H1 (cell line): ENCODE results near the gene ASTL. TPM values are rescaled to one million over a fixed set of nuclear protein-coding genes. Genes with fewer than 3 reads are reported as not detected.

Experiments
- CTCF ChIA-PET: fragments of 300-600 bp; sonication (Branson Sonifier 250); formaldehyde crosslinking; loops from one replicate; lab custom pipeline; 2021; ENCODE audit not compliant: partially characterized antibody; lab: Charles Lee
- POLR2A ChIA-PET: fragments of 300-600 bp; sonication (Branson Sonifier 250); formaldehyde crosslinking; loops from one replicate; lab custom pipeline; 2021; ENCODE audit warnings: inconsistent platforms; ENCODE audit not compliant: partially characterized antibody; lab: Charles Lee
- DNase-seq, 2 experiments: peaks; one replicate each; pipeline versions ENCODE4 v3.0.0 to v3.0.0-alpha.2; 2010 to 2022; ENCODE audit warnings: low spot score in 2 of 2, low read depth in 1 of 2, mixed read lengths in 1 of 2
- FAIRE-seq: peaks from 2 replicates; lab custom pipeline; 2011; peaks lifted over from hg19 to GRCh38; lab: Jason Lieb, UNC
- H2AFZ ChIP-seq: 2 replicates; pipeline ENCODE4 v1.8.1; 2012; ENCODE audit warnings: low read length, inconsistent platforms
- H2AK5ac ChIP-seq: 2 replicates; pipeline ENCODE4 v1.6.1; 2013; ENCODE audit warnings: low read depth, low read length
- H2BK120ac ChIP-seq: replicated peaks from 2 replicates; pipeline ENCODE3; 2013; ENCODE audit warnings: low read depth, low read length, inconsistent platforms
- H2BK12ac ChIP-seq: 2 replicates; pipeline ENCODE4 v1.6.1; 2013; ENCODE audit warnings: low read depth, low read length
- H2BK15ac ChIP-seq: 2 replicates; pipeline ENCODE4 v1.6.1; 2013; ENCODE audit warnings: low read length
- H2BK20ac ChIP-seq: 2 replicates; pipeline ENCODE4 v1.6.1; 2013; ENCODE audit warnings: low read length
- H2BK5ac ChIP-seq: 2 replicates; pipeline ENCODE4 v1.6.1; 2013; ENCODE audit warnings: low read depth, low read length
- H3K14ac ChIP-seq: 2 replicates; pipeline ENCODE4 v1.6.1; 2013; ENCODE audit warnings: inconsistent platforms; ENCODE audit not compliant: insufficient read length
- H3K18ac ChIP-seq: 2 replicates; pipeline ENCODE4 v1.6.1; 2013; ENCODE audit warnings: low read length; ENCODE audit errors: extremely low read depth
- H3K23ac ChIP-seq: 2 replicates; pipeline ENCODE4 v1.6.1; 2013; ENCODE audit warnings: inconsistent platforms; ENCODE audit not compliant: insufficient read length
- H3K23me2 ChIP-seq: 2 replicates; pipeline ENCODE4 v1.6.1; 2013; ENCODE audit warnings: low read depth, low read length
- H3K27ac ChIP-seq: 2 replicates; pipeline ENCODE4 v1.6.1; 2011; ENCODE audit warnings: low read depth, low read length, inconsistent platforms
- H3K27me3 ChIP-seq, 4 experiments: replicated peaks in 1 of 4; 1 replicate in 1 of 4; 2 replicates in 3 of 4; pipeline versions ENCODE4 v1.6.1 to v1.8.1; 2011 to 2013; ENCODE audit warnings: low read length in 3 of 4, mild to moderate bottlenecking in 3 of 4, inconsistent platforms in 2 of 4, mixed read lengths in 2 of 4, moderate library complexity in 1 of 4; ENCODE audit not compliant: control insufficient read depth in 3 of 4, insufficient read depth in 3 of 4; ENCODE audit errors: extremely low read depth in 1 of 4
- H3K36me3 ChIP-seq, 4 experiments: 2 replicates each; pipeline versions ENCODE4 v1.6.1 to v1.8.1; 2011 to 2013; ENCODE audit warnings: mild to moderate bottlenecking in 4 of 4, low read length in 3 of 4, moderate library complexity in 2 of 4, control low read depth in 1 of 4, inconsistent platforms in 1 of 4; ENCODE audit not compliant: insufficient read depth in 4 of 4, control insufficient read depth in 2 of 4
- H3K4ac ChIP-seq: replicated peaks from 2 replicates; pipeline ENCODE3; 2013; ENCODE audit warnings: low read length, low read depth, mixed read lengths, inconsistent platforms; ENCODE audit not compliant: insufficient read length
- H3K4me1 ChIP-seq, 4 experiments: replicated peaks in 1 of 4; 1 replicate in 1 of 4; 2 replicates in 3 of 4; pipeline versions ENCODE4 v1.6.1 to v1.8.1; 2011 to 2013; ENCODE audit warnings: low read length in 3 of 4, inconsistent platforms in 2 of 4, mixed read lengths in 1 of 4; ENCODE audit not compliant: insufficient read depth in 4 of 4, control insufficient read depth in 3 of 4
- H3K4me2 ChIP-seq, 2 experiments: 2 replicates each; pipeline versions ENCODE4 v1.6.1 to v1.8.1; 2011 to 2013; ENCODE audit warnings: low read depth in 2 of 2, low read length in 2 of 2, control low read depth in 1 of 2, inconsistent platforms in 1 of 2, mild to moderate bottlenecking in 1 of 2; ENCODE audit not compliant: insufficient read depth in 1 of 2
- H3K4me3 ChIP-seq, 4 experiments: fragments of 200-600, 300-600 bp in 1 of 4; sonication (generic), shearing (Covaris generic), sonication (Bioruptor Twin) in 1 of 4; 2 replicates each; pipeline versions ENCODE4 v1.5.1 to v1.8.1; 2011 to 2016; ENCODE audit warnings: low read length in 4 of 4, low read depth in 3 of 4, control low read depth in 2 of 4, inconsistent platforms in 2 of 4, mild to moderate bottlenecking in 2 of 4, mixed read lengths in 1 of 4, moderate library complexity in 1 of 4; ENCODE audit not compliant: insufficient read depth in 2 of 4; ENCODE audit errors: extremely low read depth in 1 of 4
- H3K56ac ChIP-seq: replicated peaks from 2 replicates; pipeline ENCODE3; 2013; ENCODE audit warnings: low read depth, mild to moderate bottlenecking, mixed read lengths, low read length, inconsistent platforms; ENCODE audit not compliant: insufficient read length
- H3K79me1 ChIP-seq: 2 replicates; pipeline ENCODE4 v1.6.1; 2013; ENCODE audit warnings: low read depth, low read length, control low read depth
- H3K79me2 ChIP-seq, 2 experiments: 2 replicates each; pipeline versions ENCODE4 v1.6.1 to v1.8.1; 2012 to 2013; ENCODE audit warnings: low read length in 2 of 2, mild to moderate bottlenecking in 2 of 2, inconsistent platforms in 1 of 2; ENCODE audit not compliant: insufficient read depth in 2 of 2, control insufficient read depth in 1 of 2
- H3K9ac ChIP-seq, 4 experiments: replicated peaks in 1 of 4; 1 replicate in 1 of 4; 2 replicates in 3 of 4; pipeline versions ENCODE4 v1.6.1 to v1.8.1; 2011 to 2013; ENCODE audit warnings: low read depth in 3 of 4, low read length in 3 of 4, control low read depth in 2 of 4, mild to moderate bottlenecking in 2 of 4, moderate library complexity in 2 of 4, inconsistent platforms in 1 of 4; ENCODE audit errors: extremely low read depth in 1 of 4
- H3K9me3 ChIP-seq, 2 experiments: 2 replicates each; pipeline versions ENCODE4 v1.6.1 to v1.8.1; 2012 to 2013; ENCODE audit warnings: mild to moderate bottlenecking in 2 of 2, moderate library complexity in 2 of 2, control low read depth in 1 of 2, inconsistent platforms in 1 of 2, low read depth in 1 of 2, low read length in 1 of 2, mixed read lengths in 1 of 2; ENCODE audit not compliant: insufficient read depth in 2 of 2
- H4K20me1 ChIP-seq, 2 experiments: replicated peaks in 1 of 2; 2 replicates each; pipeline versions ENCODE3 to v1.8.1; 2011 to 2013; ENCODE audit warnings: inconsistent platforms in 2 of 2, low read length in 2 of 2, mild to moderate bottlenecking in 1 of 2; ENCODE audit not compliant: insufficient read depth in 2 of 2, control insufficient read depth in 1 of 2
- H4K5ac ChIP-seq: 2 replicates; pipeline ENCODE4 v1.6.1; 2013; ENCODE audit warnings: low read length, low read depth, mixed read lengths, inconsistent platforms; ENCODE audit not compliant: insufficient read length
- H4K8ac ChIP-seq: 2 replicates; pipeline ENCODE4 v1.8.0; 2013; ENCODE audit warnings: mild to moderate bottlenecking, moderate library complexity, low read length, inconsistent platforms; ENCODE audit not compliant: insufficient read depth; ENCODE audit errors: extremely low read depth
- H4K91ac ChIP-seq: replicated peaks from 2 replicates; pipeline ENCODE3; 2013; ENCODE audit warnings: low read length, mixed read lengths, inconsistent platforms; ENCODE audit not compliant: insufficient read length
- CTBP2 ChIP-seq: IDR thresholded peaks from 2 replicates; pipeline ENCODE4 v1.7.0; 2011; ENCODE audit warnings: borderline replicate concordance, mild to moderate bottlenecking, moderate library complexity, mixed read lengths, low read length; ENCODE audit not compliant: insufficient read depth, insufficient read length
- EGR1 ChIP-seq: IDR thresholded peaks from 2 replicates; pipeline ENCODE4 v1.6.1; 2011; ENCODE audit warnings: low read depth, low read length, borderline replicate concordance
- KDM1A ChIP-seq: fragments of 200-600, 300-600 bp; sonication (generic); IDR thresholded peaks from 2 replicates; pipeline ENCODE4 v1.7.1; 2016; ENCODE audit warnings: mild to moderate bottlenecking, low read length, borderline replicate concordance
- KDM4A ChIP-seq: IDR thresholded peaks from one replicate; pipeline ENCODE4 v1.7.1; 2012; ENCODE audit warnings: low read depth, mild to moderate bottlenecking, moderate library complexity, low read length, inconsistent platforms; ENCODE audit not compliant: severe bottlenecking
- RBBP5 ChIP-seq: IDR thresholded peaks from 2 replicates; pipeline ENCODE4 v1.7.1; 2012; ENCODE audit warnings: low read depth, mild to moderate bottlenecking, inconsistent platforms, low read length, moderate library complexity, borderline replicate concordance
- WGBS, 2 experiments: shearing (Covaris generic) in 1 of 2; methylation state at CpG; one replicate each; pipeline versions ENCODE4 v1.1.6 to v1.1.7; 2013 to 2015; ENCODE audit warnings: low lambda C conversion rate in 2 of 2, mixed read lengths in 2 of 2, inconsistent platforms in 1 of 2, low coverage in 1 of 2, missing lambda C conversion rate in 1 of 2; ENCODE audit not compliant: insufficient replicate concordance in 2 of 2, insufficient coverage in 1 of 2, insufficient read length in 1 of 2; ENCODE audit errors: extremely low coverage in 1 of 2, missing lambda C conversion rate in 1 of 2; 5-methylcytosine and 5-hydroxymethylcytosine counted together
- polyA plus RNA-seq, 7 experiments: library from polyadenylated mRNA; depleted of rRNA in 3 of 7; stranded (reverse) in 5 of 7; unstranded in 2 of 7; fragments of >200 nt in 5 of 7; fragments of 200-250 nt in 2 of 7; gene quantifications; 1 replicate in 5 of 7; 2 replicates in 1 of 7; 4 replicates in 1 of 7; pipeline versions ENCODE4 v1.2.1 to v1.2.3, GENCODE V29; 2011 to 2013; ENCODE audit warnings: missing spikeins in 2 of 7, mixed read lengths in 2 of 7
- total RNA-seq: library from RNA; stranded (reverse); fragmentation: NEBNext Ultra II Directional; extraction: Animal tissue kit (Norgen Biotek cat#: 25700); gene quantifications from 2 replicates; pipeline ENCODE4 v1.2.1, GENCODE V29; 2021

Gene ASTL
- total and polyA plus RNA-seq, 2 of the 8 experiments (the other 6 are each of a cell fraction or from before 2014, with no cell fraction given), result 0.60 to 1.4 TPM

DNA sequence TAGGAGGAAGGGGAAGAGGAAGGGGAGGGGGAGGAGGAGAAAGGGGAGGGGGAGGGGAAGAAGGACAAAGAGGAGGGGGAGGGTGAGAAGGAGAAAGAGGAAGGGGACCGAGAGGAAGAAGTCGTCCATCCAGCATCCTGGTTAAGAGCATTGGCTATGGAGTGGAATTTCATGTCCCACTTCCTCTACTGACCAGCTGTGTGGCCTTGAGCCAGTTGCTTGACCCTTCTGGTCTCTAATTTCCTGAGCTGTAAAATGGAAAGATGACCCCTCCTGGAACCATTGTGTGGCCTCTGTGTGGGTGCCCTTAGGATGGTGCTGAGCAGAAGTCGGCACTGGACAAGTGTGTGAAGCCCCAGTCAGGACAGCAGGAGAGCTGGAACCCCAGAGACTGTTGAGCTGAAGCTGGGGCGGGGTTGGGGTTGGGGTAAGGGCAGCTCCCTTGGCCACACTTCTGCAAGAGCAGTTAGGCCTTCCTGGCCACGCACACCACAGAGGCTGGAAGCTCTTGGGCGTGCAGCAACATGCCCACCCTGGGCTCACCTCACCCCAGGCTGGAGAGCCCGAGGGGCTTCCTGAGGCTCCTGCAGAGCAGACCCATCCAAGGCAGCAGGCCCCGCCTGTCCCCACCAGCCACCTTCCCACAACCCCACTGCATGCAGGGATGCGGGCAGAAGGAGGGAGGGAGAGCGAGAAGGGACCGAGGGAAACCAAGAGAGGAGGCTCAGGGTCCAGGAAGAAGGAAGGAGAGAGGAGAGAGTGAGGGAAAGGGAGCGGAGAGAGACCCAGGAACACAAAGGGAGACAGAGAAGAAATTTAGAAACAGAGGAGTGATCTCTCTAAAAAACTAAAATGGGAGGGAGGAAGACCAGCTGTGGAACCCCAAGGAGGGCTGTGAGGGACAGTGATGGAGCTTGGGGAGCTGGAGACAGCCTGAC, 38.2 kb downstream of the ASTL start:
- H4K20me1 ChIP-seq, result no peaks in the 10 kb centered on the region
- ChIA-PET CTCF (interaction anchor here (1.1 to 7.2 kb wide), 5 partner anchors 11 to 42 kb away, joined by 3 to 61 read pairs (median 10); partner anchors contain the start of gene ADRA2B), POLR2A (interaction anchor here (1.1 to 2.1 kb wide), 2 partner anchors 8 to 45 kb away, joined by 4 to 11 read pairs; partner anchors contain the start of gene DUSP2)
- no peak for FAIRE-seq
- no peak overlapping the region for H3K27ac ChIP-seq
- H3K9me3 ChIP-seq, result peaks cover 1 to 2% of the 10 kb centered on the region in 2 experiments; a peak in 3 of 4 replicates
- H4K8ac ChIP-seq, result no peak overlapping the region
- H2AK5ac ChIP-seq, result peak overlapping the region; percentile 75; the same call in 1 of the 2 replicates
- H3K36me3 ChIP-seq, result no peaks in the 10 kb centered on the region
- no peak overlapping the region for H3K4me3 ChIP-seq
- peak overlapping the region; percentile 68 for H4K91ac ChIP-seq
- no peak overlapping the region for H3K14ac ChIP-seq
- no peaks in the 10 kb centered on the region; the same call in 1 of the 2 replicates for H3K23me2 ChIP-seq
- no peak overlapping the region for H3K9ac ChIP-seq
- H3K18ac ChIP-seq, result peak overlapping the region; percentile 60
- H3K56ac ChIP-seq, result no peak overlapping the region
- no peaks in the 10 kb centered on the region for H3K79me1 ChIP-seq
- TF ChIP-seq KDM4A (no peak), EGR1 (0 out of 2 replicates have a peak, but pooled peaks have one; percentile 39), CTBP2 (no peak), KDM1A (0 out of 2 replicates have a peak, but pooled peaks have one; percentile 28), RBBP5 (no peak)
- H3K4ac ChIP-seq, result peak overlapping the region; percentile 63
- 79% methylated on average over 9 of the region's 12 CpGs; no CpG with 5 or more reads in 1 of the 2 experiments for WGBS, 2 experiments
- H4K5ac ChIP-seq, result no peak overlapping the region
- peak overlapping the region; percentile 73; the same call in 1 of the 2 replicates for H2BK5ac ChIP-seq
- H3K79me2 ChIP-seq, result no peaks in the 10 kb centered on the region
- peaks cover 0 to 9% (median 3%) of the 10 kb centered on the region in 4 experiments; a peak in 4 of 7 replicates for H3K4me1 ChIP-seq
- no peak overlapping the region for H2AFZ ChIP-seq
- H2BK120ac ChIP-seq, result peak overlapping the region; percentile 82
- peak in 1 of 2 experiments; percentile 50 for DNase-seq
- peak overlapping the region; percentile 92; the same call in 1 of the 2 replicates for H2BK15ac ChIP-seq
- peak overlapping the region; percentile 80; the same call in 1 of the 2 replicates for H2BK12ac ChIP-seq
- no peaks in the 10 kb centered on the region for H3K27me3 ChIP-seq
- no peak overlapping the region; a peak in 1 of 4 replicates for H3K4me2 ChIP-seq
- no peak overlapping the region for H3K23ac ChIP-seq
- H2BK20ac ChIP-seq, result peak overlapping the region; percentile 75; the same call in 1 of the 2 replicates
